ENCODE measurements around the gene MYO9B.

The MYO9B gene

GRCh38 chr19:17243211-17243829 lies 167.7 kb downstream of the MYO9B start:
- DNase-seq, result no peak

GRCh38 chr19:17243830-17244617 lies 168.4 kb downstream of the MYO9B start:
- peak in 1 of 3 donors; percentile 15 for DNase-seq

GRCh38 chr19:17244618-17245534 lies 169.3 kb downstream of the MYO9B start:
- peak in 2 of 3 donors; percentile 33 to 59 for DNase-seq

- peak in 2 of 3 donors; percentile 61 to 69 for DNase-seq
Measured at GRCh38 chr19:17245535-17245984, 170.0 kb downstream of the MYO9B start, which contains the start of gene NR2F6. NR2F6 (minus strand) TSS chr19:17245919; CDS start chr19:17245220, 699 bp downstream.

- peak; percentile 60 to 69 (median 63) for DNase-seq
Measured at GRCh38 chr19:17246681-17247425, 171.3 kb downstream of the MYO9B start.

DNA sequence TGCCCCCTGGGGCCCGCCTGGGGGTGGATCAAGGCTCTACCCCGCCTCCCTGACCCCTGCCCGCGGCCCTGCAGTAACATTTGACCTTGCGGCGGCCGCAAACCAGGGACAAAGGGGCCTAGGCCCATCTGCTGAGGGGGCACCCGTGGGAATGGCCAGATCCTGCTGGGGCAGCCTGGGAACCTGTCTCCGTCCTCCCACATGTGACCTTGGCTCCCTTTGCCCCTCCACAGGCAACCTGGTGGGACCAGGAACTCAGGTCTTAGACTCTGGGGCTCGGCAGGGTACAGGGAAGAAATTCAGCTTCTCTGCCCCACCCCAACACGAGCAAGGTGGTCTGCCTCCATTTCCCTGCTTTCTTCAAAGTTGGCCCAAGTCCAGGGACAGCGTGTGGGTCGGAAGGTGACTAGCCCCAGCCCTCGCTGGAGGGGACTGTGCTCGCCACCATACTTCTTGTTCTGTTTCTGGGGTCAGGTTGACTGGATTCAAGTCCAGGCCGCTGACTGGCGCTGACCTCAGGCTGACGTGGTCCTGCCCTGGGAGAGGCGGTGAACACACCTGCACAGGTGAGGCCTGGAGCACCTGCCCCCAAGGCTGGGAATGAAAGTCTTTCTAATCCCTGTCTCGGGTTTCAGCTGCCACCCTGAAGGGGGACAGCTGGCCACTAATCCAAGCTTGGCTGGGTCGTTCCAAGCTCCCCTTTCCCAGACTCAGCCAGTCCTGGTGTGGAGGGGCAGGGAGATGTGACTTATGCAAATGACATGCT lies 172.6 kb downstream of the MYO9B start:
- DNase-seq, result no peak

GRCh38 chr19:17249887-17250548 lies 174.4 kb downstream of the MYO9B start:
- DNase-seq, result no peak

GRCh38 chr19:17254636-17255035 lies 179.1 kb downstream of the MYO9B start:
- DNase-seq, result no peak

DNA sequence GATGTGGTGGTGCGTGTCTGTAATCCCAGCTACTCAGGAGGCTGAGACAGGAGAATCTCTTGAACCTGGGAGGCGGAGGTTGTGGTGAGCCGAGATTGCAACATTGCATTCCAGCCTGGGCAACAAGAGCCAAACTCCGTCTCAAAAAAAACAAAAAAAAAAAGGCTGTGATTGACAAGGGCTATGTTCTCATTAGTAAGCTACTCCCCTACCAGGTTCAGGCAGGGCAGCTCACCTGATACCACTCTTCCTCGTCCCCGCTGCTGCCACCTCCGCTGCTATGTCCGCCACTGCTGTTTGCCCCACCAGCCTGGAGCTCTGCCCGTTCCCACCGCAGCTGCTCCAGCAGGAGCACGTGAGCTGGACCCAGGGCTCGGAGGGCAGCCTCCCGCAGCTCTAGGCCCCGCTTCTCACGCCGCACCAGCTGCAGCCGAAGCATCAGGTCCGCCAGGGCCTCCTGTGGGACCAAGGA lies 179.6 kb downstream of the MYO9B start:
- no peak for DNase-seq

- DNase-seq, result no peak
Measured at GRCh38 chr19:17256130-17256529, 180.6 kb downstream of the MYO9B start.

GRCh38 chr19:17259118-17259780 lies 183.7 kb downstream of the MYO9B start:
- no peak for DNase-seq

GRCh38 chr19:17259934-17260333 lies 184.4 kb downstream of the MYO9B start:
- DNase-seq, result no peak

DNA sequence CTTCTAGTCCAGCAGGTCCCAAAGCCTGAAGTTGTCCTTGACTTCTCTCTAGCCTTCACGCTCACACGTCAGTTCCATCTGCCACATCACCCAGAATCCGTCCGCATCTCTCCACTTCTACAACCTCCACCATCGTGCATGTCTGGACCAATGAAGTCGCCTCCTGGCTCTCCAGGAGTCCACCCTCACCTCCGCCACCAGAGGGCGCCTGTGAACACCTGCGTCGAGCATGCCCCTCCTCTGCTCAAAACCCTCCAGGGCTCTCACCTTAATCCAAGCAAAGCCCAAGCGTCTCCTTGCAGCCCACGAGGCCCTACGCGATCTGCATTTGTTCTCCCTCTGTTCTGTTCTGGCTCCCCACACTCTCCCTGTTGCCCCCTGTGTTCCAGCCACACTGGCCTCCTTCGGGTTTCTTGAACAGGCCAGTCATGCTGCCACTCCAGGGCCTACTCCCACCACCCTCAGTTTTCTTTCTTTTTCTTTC lies 185.3 kb downstream of the MYO9B start:
- DNase-seq, result peak; percentile 80 to 92 (median 91)

DNA sequence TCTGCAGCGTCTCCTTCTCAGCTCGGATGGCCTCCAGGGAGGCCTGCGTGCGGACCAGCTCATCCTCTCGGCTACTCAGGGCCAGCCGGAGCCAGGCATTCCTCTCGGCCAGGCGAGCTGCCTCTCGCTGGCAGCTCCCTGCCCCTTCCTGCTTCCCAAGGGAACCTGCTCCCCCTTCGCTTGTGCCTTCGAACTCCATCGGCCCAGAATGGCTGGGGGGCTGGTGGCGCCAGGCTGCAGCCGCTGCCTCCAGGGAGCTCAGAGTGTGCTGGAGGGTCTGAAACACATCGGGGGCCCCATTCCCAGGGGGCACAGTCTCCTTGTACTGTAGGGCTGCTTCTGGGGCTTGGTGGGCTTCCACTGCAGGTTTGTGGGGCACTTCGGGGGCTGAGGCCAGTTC lies 187.0 kb downstream of the MYO9B start:
- no peak for DNase-seq

All from suppressor macrophage treated with lipopolysaccharide for 1 hour (primary cell).